CD4-positive, alpha-beta T cell (primary cell): ENCODE data around the gene RHOT1. TPM values are rescaled to one million over a fixed set of nuclear protein-coding genes. Genes with fewer than 3 reads are reported as not detected.

ENCODE experiments used
- ATAC-seq: fragments of 200-7000 bp; cut with Tn5 transposase; one replicate; pipeline ENCODE4 v1.10.0; 2022; ENCODE audit warnings: mild to moderate bottlenecking; ENCODE audit not compliant: poor library complexity
- CTCF ChIA-PET: fragments of 350-600 bp; sonication (Branson Sonifier 250); formaldehyde crosslinking; loops from one replicate; lab custom pipeline; 2021; ENCODE audit warnings: antibody characterized with exemption, inconsistent platforms; lab: Charles Lee
- POLR2A ChIA-PET: fragments of 350-600 bp; sonication (Branson Sonifier 250); formaldehyde crosslinking; loops from one replicate; lab custom pipeline; 2021; ENCODE audit warnings: antibody characterized with exemption, inconsistent platforms; lab: Charles Lee
- DNase-seq, 14 experiments: peaks; one replicate each; pipeline ENCODE4 v3.0.0-alpha.2; 2013 to 2020; ENCODE audit warnings: mixed read lengths in 2 of 14
- H3K27ac ChIP-seq, 2 donors: one replicate each; pipeline versions ENCODE4 v1.5.1 to v1.7.0; 2013; ENCODE audit warnings: low read length in 2 of 2, low read depth in 1 of 2, mild to moderate bottlenecking in 1 of 2
- H3K27me3 ChIP-seq, 2 experiments: 1 replicate in 1 of 2; 2 replicates in 1 of 2; pipeline versions ENCODE4 v1.6.1 to v1.7.0; 2013; ENCODE audit warnings: low read length in 2 of 2, control low read depth in 1 of 2, mild to moderate bottlenecking in 1 of 2, moderate library complexity in 1 of 2; ENCODE audit not compliant: insufficient read depth in 2 of 2, control insufficient read depth in 1 of 2
- H3K36me3 ChIP-seq: one replicate; pipeline ENCODE4 v1.6.1; 2013; ENCODE audit warnings: low read length, control low read depth; ENCODE audit not compliant: insufficient read depth
- H3K4me1 ChIP-seq: one replicate; pipeline ENCODE4 v1.6.1; 2013; ENCODE audit warnings: low read length, control low read depth; ENCODE audit not compliant: insufficient read depth
- H3K4me3 ChIP-seq: one replicate; pipeline ENCODE4 v1.5.1; 2013; ENCODE audit warnings: mild to moderate bottlenecking, low read length, moderate library complexity
- H3K9me3 ChIP-seq, 2 experiments: 1 replicate in 1 of 2; 2 replicates in 1 of 2; pipeline versions ENCODE4 v1.6.1 to v1.7.0; 2013; ENCODE audit warnings: low read length in 2 of 2, mild to moderate bottlenecking in 2 of 2, control low read depth in 1 of 2, moderate library complexity in 1 of 2; ENCODE audit not compliant: control insufficient read depth in 1 of 2, insufficient read depth in 1 of 2
- H3K27ac Mint-ChIP-seq: one replicate; pipeline ENCODE4 v1.8.0; 2020; ENCODE audit warnings: mixed read lengths
- H3K27me3 Mint-ChIP-seq: one replicate; pipeline ENCODE4 v1.8.0; 2021; ENCODE audit warnings: mixed read lengths
- H3K36me3 Mint-ChIP-seq: one replicate; pipeline ENCODE4 v1.8.0; 2021; ENCODE audit warnings: low read depth, mixed read lengths
- H3K4me1 Mint-ChIP-seq: one replicate; pipeline ENCODE4 v1.8.0; 2021; ENCODE audit warnings: low read depth, mixed read lengths
- H3K4me3 Mint-ChIP-seq: one replicate; pipeline ENCODE4 v1.8.0; 2020; ENCODE audit warnings: mild to moderate bottlenecking, mixed read lengths
- H3K9me3 Mint-ChIP-seq: one replicate; pipeline ENCODE4 v1.8.0; 2020; ENCODE audit warnings: mixed read lengths
- CTCF ChIP-seq: fragments of 200-600 bp; IDR thresholded peaks from one replicate; pipeline ENCODE4 v1.8.0; 2022; ENCODE audit warnings: antibody characterized with exemption, mild to moderate bottlenecking
- intact Hi-C, 2 experiments: fragments of 100-400 bp; cut with DNase I in 1 of 2; cut with micrococcal nuclease in 1 of 2; formaldehyde crosslinking; loops; one replicate each; pipeline versions ENCODE4 v1.15.1 to v1.9.0; 2023 to 2025; cut with DNase I, micrococcal nuclease
- total RNA-seq, 174 experiments: library from RNA in 2 of 174; stranded (reverse) in 2 of 174; gene quantifications; one replicate each; pipeline ENCODE4 v1.2.3 and lab custom pipeline; 2021 to 2026

The RHOT1 gene
- total RNA-seq, 2 experiments from 2014 or later = 12.9 to 13.1 TPM

- no peak for TF ChIP-seq CTCF
- Histone ChIP-seq H3K36me3 (no peaks in the 10 kb centered on the region), H3K27me3 (no peaks in the 10 kb centered on the region), H3K4me1 (no peaks in the 10 kb centered on the region), H3K9me3 (no peaks in the 10 kb centered on the region), H3K4me3 (no peak overlapping the region), H3K27ac (no peak overlapping the region)
- ATAC-seq = no peak
- no peak overlapping the region for H3K27ac Mint-ChIP-seq
- no peak for DNase-seq
- ChIA-PET CTCF (no interaction called here), POLR2A (no interaction called here)
- no peaks in the 10 kb centered on the region for H3K9me3 Mint-ChIP-seq
- H3K4me3 Mint-ChIP-seq = no peak overlapping the region
- no peaks in the 10 kb centered on the region for H3K27me3 Mint-ChIP-seq
- intact Hi-C loops = no loop called here
- H3K4me1 Mint-ChIP-seq = no peaks in the 10 kb centered on the region
- peaks cover 37% of the 10 kb centered on the region for H3K36me3 Mint-ChIP-seq
Measured at GRCh38 chr17:32223703-32224102, 81.4 kb downstream of the RHOT1 start.

- Histone ChIP-seq H3K4me3 (no peak overlapping the region), H3K9me3 (no peaks in the 10 kb centered on the region), H3K36me3 (no peaks in the 10 kb centered on the region), H3K27ac (no peak overlapping the region), H3K27me3 (no peaks in the 10 kb centered on the region), H3K4me1 (no peaks in the 10 kb centered on the region)
- no peaks in the 10 kb centered on the region for H3K9me3 Mint-ChIP-seq
- H3K36me3 Mint-ChIP-seq = peaks cover 27% of the 10 kb centered on the region
- no peak for TF ChIP-seq CTCF
- intact Hi-C loops = no loop called here
- H3K27ac Mint-ChIP-seq = no peak overlapping the region
- ATAC-seq (no peak), DNase-seq (no peak)
- POLR2A ChIA-PET = no interaction called here
- no peak overlapping the region for H3K4me3 Mint-ChIP-seq
- CTCF ChIA-PET = no interaction called here
- peaks cover under 1% of the 10 kb centered on the region for H3K4me1 Mint-ChIP-seq
- H3K27me3 Mint-ChIP-seq = no peaks in the 10 kb centered on the region
Measured at GRCh38 chr17:32226886-32227285, 84.6 kb downstream of the RHOT1 start.

GRCh38 chr17:32227910-32228309, 85.6 kb downstream of the RHOT1 start:
- Mint-ChIP-seq H3K27ac (no peak overlapping the region), H3K4me3 (no peak overlapping the region), H3K36me3 (peaks cover 18% of the 10 kb centered on the region), H3K9me3 (no peaks in the 10 kb centered on the region), H3K4me1 (peaks cover 7% of the 10 kb centered on the region), H3K27me3 (no peaks in the 10 kb centered on the region)
- intact Hi-C loops = no loop called here
- no peak for ATAC-seq
- TF ChIP-seq CTCF = no peak
- H3K27ac ChIP-seq = no peak overlapping the region
- no peak for DNase-seq
- H3K4me3 ChIP-seq = no peak overlapping the region
- no peaks in the 10 kb centered on the region for H3K4me1 ChIP-seq
- POLR2A ChIA-PET = no interaction called here
- CTCF ChIA-PET = no interaction called here
- no peaks in the 10 kb centered on the region for H3K36me3 ChIP-seq
- H3K27me3 ChIP-seq = no peaks in the 10 kb centered on the region
- no peaks in the 10 kb centered on the region for H3K9me3 ChIP-seq
